HG02759 (cell line): ENCODE data around the gene IL1R2.

ENCODE experiments used
- ATAC-seq: cut with Tn5 transposase; IDR thresholded peaks from one replicate; pipeline ENCODE4 v1.9.1; 2021; ENCODE audit warnings: mild to moderate bottlenecking, moderate library complexity; ENCODE audit not compliant: unreplicated experiment

IL1R2 gene

GRCh38 chr2:102018823-102019445, 27.2 kb downstream of the IL1R2 start:
- no peak for ATAC-seq

GRCh38 chr2:102020596-102021170, 28.9 kb downstream of the IL1R2 start:
- peak; percentile 59 for ATAC-seq

GRCh38 chr2:102021779-102022178, 30.0 kb downstream of the IL1R2 start:
- no peak for ATAC-seq

- no peak for ATAC-seq
Observed at GRCh38 chr2:102022884-102023539, 31.3 kb downstream of the IL1R2 start.

- ATAC-seq: no peak
Observed at GRCh38 chr2:102024410-102024809, 32.6 kb downstream of the IL1R2 start.

- ATAC-seq: peak; percentile 60
Observed at GRCh38 chr2:102025016-102025501, 33.3 kb downstream of the IL1R2 start.

- peak; percentile 65 for ATAC-seq
Observed at GRCh38 chr2:102025583-102026267, 34.0 kb downstream of the IL1R2 start.

- no peak for ATAC-seq
Observed at GRCh38 chr2:102027036-102027980, 35.5 kb downstream of the IL1R2 start.

- no peak for ATAC-seq
Observed at GRCh38 chr2:102028470-102028869, 36.7 kb downstream of the IL1R2 start.

GRCh38 chr2:102029405-102029804, 37.6 kb downstream of the IL1R2 start:
- no peak for ATAC-seq

- ATAC-seq: no peak
Observed at GRCh38 chr2:102029952-102030351, 38.2 kb downstream of the IL1R2 start.

GRCh38 chr2:102030502-102030854, 38.7 kb downstream of the IL1R2 start:
- ATAC-seq: no peak

GRCh38 chr2:102030855-102031527, 39.2 kb downstream of the IL1R2 start:
- no peak for ATAC-seq

GRCh38 chr2:102032368-102033030, 40.7 kb downstream of the IL1R2 start:
- ATAC-seq: no peak

- ATAC-seq: peak; percentile 93
Observed at GRCh38 chr2:102033031-102033749, 41.4 kb downstream of the IL1R2 start.

- no peak for ATAC-seq
Observed at GRCh38 chr2:102033750-102034682, 42.3 kb downstream of the IL1R2 start.

GRCh38 chr2:102034683-102035548, 43.2 kb downstream of the IL1R2 start:
- no peak for ATAC-seq
